Measurements from ENCODE around the gene AKR7A2.
"Not testable (repeated sequence)": the region's sequence is repeated elsewhere in the genome, so short reads cannot be mapped to it uniquely, and the experiment has no call there.

The AKR7A2 gene

DNA sequence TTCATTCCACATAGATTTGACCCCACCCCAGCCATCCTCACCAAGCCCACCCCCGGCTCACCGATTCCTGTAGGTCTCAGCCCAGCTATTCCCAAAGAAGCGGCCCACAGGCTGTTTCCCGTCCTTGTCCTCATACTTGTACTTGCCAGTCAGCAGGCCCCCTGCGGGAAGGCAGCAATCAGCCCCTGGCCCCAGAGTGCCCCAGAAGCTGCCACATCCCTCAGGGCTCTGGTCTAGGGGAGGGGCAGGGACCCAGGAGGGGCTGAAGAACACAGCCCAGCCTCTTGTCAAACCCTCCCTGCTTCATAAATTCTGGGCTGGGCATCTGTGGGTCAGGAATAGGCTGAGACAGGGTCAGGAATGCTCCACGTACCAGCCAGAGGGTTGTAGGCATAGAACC, 5.0 kb downstream of the AKR7A2 start:
- DNase-seq (ENCODE audit: low spot score), result no peak

DNA sequence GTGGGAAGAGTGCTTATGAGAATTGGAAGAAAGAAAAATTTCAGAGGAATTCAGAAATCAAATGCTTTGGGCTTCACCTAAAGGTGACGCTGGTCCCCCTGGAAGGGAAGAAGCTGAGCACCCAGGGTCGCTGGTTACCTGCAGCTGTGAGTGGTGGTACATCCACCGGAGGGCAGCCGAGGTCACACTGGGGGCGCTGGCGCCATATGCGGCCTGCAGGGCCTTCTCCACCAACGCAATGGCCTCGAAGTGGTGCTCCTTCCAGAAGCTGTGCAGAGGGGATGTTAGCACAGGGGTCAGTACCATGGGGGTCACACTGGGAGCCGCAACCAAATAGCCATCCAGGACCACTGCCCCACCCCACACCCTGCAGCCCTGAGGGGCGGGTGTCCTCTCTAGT, 6.1 kb downstream of the AKR7A2 start:
- DNase-seq (ENCODE audit: low spot score), result no peak

GRCh38 chr1:19304081-19304480, 7.9 kb downstream of the AKR7A2 start:
- not testable (repeated sequence) for DNase-seq (ENCODE audit: low spot score)

GRCh38 chr1:19300211-19300610, 11.7 kb downstream of the AKR7A2 start:
- no peak for DNase-seq (ENCODE audit: low spot score)

DNA sequence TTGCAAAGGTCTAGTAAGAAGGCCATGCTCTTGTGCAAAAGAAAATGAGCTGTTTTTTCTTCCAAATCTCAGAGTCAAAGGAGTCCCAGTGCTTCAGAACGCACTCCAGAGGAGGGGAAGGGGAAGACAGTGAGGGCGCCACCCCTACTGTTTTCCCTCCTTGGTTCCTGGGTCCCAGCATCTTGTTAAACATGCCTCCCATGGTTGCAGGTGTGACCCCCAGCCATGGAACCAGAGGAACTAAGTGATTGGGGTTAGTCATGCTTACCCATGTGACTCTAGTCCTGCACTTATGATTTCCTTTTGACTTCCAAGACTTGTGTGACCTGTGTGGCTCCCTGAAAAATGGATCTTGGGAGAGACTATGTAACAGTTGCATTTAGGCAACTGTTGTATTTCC, 17.3 kb downstream of the AKR7A2 start:
- DNase-seq (ENCODE audit: low spot score), result no peak

DNA sequence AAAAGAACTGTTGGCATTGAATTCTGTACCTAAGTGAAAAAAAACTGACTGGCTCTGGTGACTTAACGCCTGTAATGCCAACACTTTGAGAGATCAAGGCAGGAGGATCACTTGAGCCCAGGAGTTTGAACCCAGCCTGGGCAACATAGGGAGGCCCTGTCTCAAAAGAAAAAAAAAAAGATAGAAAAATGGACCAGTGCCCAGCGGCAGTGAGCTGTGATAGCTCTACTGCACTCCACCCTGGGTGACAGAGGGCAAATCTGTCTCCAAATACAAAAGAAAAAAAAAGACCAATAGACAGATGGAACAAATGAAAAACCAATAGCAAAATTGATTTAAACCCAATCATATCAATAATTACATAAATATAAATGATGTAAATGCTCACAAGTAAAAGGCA, 22.7 kb downstream of the AKR7A2 start:
- no peak for DNase-seq (ENCODE audit: low spot score)

GRCh38 chr1:19288324-19289241, 23.4 kb downstream of the AKR7A2 start, which contains the start of gene AKR7A3:
Gene AKR7A3, minus strand, starts transcription at chr1:19288770. Its CDS starts 61 bp downstream, at chr1:19288709.
- DNase-seq (ENCODE audit: low spot score), result peak; percentile 29

GRCh38 chr1:19287436-19288185, 24.3 kb downstream of the AKR7A2 start:
- no peak for DNase-seq (ENCODE audit: low spot score)

- DNase-seq (ENCODE audit: low spot score), result not testable (repeated sequence)
These were observed 26.1 kb downstream of the AKR7A2 start for GRCh38 chr1:19285807-19286206.

GRCh38 chr1:19285366-19285765, 26.6 kb downstream of the AKR7A2 start:
- DNase-seq (ENCODE audit: low spot score), result not testable (repeated sequence)

DNA sequence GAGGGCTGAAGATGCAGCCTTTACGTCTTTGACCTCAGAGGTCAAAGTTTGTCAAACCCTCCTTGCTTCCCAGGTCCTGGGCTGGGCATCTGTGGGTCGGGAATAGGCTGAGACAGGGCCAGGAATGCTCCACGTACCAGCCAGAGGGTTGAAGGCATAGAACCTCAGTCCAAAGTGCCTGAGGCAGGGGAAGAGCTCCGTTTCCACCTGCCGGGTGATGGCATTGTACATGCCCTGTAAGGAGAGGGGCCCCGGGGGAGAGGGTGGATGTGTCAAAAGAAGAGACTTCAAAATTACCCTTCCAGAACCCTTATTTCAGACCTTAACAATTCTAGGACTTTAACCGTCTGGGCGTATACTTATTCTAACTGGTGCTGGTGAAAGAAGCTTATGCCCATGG, 27.1 kb downstream of the AKR7A2 start:
- DNase-seq (ENCODE audit: low spot score), result no peak

GRCh38 chr1:19283891-19284290, 28.1 kb downstream of the AKR7A2 start:
- no peak for DNase-seq (ENCODE audit: low spot score)

DNA sequence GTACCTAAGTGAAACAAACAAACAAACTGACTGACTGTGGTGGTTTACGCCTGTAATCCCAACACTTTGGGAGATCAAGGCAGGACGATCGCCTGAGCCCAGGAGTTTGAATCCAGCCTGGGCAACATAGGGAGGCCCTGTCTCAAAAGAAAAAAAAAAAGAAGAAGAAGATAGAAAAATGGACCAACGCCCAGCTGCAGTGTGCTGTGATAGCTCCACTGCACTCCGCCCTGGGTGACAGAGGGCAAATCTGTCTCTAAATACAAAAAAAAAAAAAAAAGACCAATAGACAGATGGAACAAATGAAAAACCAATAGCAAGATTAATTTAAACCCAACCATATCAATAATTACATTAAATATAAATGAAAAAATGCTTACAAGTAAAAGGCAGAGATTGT, 37.3 kb downstream of the AKR7A2 start:
- no peak for DNase-seq (ENCODE audit: low spot score)

DNA sequence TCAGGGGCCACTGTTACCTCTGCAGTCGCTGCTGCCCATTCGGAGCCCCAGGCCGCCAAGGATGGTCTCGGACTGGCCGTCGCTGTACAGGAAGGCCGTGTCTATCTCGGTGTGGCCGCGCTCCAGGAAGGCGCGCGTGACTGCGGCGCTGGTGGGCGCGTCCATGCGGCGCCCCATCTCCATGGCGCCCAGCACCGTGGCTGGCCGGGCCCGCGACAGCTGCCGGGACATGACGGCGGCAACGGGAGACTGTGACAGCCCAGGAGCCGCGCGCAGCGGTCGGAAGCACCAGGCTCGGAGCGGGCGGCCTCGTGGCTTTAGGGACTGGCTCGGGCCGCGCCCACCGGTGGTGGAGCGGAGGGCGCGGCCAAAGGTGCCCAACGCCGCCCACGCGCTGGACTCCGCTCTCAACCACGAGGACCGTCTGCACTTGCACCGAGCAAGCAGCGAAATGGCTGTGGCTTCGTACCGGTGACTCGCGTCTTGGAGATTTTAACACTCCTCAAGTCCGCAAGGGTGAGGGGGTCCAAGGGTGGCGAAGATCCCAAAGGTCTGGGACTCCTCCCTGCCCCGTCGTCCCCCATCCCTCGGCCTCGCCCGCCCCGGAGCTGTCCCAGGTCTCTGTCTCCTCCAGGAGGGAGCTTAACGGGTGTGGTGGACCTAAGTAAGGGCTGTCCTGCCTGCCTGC, 38.0 kb downstream of the AKR7A2 start:
- DNase-seq (ENCODE audit: low spot score), result not testable (repeated sequence)

DNA sequence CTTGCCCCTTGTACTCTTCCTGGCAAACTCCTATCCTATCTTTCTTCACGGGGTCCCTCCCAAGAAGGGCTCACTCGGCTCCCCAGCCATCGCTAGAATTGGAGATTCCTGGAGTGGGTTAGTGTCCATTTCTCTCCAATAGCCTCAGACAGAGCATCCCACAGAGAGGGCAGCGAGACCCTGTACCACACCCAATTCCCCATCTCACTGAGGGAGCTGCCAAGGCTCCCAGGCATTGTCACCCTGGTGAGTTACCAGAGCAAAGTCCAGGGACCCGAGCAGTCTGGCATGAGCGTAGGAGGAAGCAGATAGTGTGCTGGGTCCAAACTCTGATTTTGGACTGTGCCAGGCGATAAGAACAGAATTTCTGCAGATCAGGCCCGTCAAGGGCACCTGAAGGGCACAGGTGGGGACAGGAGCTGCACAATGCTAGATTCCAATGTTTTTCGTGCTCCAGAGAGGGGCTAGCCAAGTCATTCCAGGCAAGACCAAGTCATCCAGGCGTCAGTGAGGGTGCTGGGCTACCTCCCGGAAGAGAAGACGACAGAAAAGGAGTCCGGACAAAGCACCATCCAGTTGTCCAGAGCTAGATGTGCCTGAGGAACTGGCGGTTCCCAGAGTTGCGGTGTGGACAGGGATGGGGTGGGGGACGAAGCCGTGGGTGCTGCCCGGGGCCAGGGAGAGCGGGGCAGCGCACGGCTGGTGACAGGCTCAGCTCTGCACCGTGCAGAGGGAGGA, 38.7 kb downstream of the AKR7A2 start:
- DNase-seq (ENCODE audit: low spot score), result no peak

- no peak for DNase-seq (ENCODE audit: low spot score)
These were observed 39.9 kb downstream of the AKR7A2 start for GRCh38 chr1:19272064-19272463.

DNA sequence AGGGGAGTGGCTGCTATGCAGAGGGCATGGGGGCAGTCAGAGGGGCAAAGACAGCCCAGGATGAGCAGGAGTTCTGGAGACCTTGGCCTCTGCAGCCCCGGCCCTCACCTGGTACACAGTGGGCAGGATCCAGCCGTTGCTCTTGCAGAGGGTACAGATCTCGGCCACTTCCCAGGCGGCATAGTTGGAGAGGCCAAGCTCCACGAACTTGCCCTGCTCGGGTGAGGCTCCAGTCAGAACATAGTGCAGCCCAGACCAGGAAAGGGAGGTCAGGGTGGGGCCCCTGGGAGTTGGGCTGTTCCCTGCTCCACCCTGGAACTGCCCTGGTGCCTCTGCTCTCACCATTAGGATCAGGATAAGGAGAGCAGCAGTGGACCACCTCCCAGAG, 41.6 kb downstream of the AKR7A2 start:
- DNase-seq (ENCODE audit: low spot score), result not testable (repeated sequence)

DNA sequence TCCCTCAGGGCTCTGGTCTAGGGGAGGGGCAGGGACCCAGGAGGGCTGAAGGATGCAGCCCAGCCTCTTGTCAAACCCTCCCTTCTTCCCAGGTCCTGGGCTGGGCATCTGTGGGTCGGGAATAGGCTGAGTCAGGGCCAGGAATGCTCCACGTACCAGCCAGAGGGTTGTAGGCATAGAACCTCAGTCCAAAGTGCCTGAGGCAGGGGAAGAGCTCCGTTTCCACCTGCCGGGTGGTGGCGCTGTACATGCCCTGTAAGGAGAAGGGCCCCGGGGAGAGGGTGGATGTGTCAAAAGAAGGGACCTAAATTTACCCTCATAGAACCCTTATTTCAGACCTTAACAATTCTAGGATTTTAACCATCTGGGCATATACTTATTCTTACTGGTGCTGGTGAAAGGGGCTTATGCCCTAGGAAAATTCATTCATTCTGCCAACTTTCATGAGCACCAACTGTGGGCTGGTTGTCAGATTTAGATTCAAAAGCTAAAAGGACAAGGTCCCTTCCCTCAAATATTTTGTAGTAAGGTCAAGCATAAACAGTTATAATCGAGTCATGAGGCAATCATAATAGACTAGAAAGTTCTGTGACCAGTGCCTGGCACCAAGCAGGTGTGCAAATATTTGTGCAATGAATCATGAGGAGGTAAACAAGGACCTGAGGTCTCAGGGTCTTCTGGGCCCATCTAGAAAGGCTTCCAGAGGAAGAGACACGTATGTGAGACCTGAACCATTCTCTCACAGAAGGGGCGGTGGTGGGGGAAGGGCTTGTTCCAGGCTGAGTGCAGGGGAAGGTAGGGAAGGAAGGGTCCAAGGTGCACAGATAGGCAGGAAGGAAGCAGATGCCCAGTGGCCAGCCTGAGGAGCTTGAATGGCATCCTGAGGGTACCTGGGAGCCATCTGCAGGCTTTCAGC, 42.3 kb downstream of the AKR7A2 start:
- not testable (repeated sequence) for DNase-seq (ENCODE audit: low spot score)

DNA sequence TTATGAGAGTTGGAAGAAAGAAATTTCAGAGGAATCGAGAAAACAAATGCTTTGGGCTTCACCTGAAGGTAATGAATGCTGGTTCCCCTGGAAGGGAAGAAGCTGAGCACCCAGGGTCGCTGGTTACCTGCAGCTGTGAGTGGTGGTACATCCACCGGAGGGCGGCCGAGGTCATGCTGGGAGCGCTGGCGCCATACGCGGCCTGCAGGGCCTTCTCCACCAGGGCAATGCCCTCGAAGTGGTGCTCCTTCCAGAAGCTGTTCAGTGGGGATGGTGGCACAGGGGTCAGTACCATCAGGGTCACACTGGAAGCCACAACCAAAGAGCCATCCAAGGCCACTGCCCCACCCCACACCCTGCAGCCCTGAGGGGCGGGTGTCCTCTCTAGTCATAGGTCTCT, 43.5 kb downstream of the AKR7A2 start:
- DNase-seq (ENCODE audit: low spot score), result no peak

DNA sequence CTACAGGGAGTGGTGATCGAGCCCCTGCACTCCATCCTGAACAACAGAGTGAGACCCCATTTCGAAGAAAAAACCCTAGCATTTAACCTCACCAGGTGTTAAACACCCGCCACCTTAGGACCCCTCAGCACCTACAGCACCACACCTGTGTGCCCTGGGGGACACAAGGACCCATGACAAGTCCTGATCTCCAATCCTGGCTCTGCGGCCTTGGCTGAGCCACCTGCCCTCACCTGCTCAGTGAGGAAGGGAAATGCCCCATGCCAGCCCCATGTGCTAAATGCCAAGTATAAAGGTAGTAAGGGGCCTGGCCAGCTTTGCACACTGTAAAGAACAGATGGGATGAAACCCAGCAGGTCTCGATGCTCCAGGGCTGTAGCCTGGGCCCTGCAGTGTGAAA, 49.2 kb downstream of the AKR7A2 start:
- DNase-seq (ENCODE audit: low spot score), result no peak

DNA sequence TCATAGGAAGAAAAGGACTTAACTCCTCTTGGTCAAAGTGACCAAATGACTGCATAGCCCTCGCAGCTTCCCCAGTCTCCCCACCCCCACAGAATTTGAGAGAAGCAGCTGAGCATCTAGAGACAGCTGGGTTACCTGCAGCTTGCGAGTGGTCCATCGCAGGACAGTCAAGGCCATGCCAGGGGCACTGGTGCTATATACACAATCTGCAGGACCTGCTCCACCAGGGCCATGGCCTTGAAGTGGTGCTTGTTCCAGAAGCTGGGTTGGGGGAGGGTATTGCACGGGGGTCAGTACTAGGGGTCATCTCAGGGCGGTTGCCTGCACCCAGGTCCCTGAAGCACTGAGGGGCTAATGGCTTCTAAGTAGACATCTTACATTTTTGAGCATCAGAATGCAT, 49.9 kb downstream of the AKR7A2 start:
- no peak for DNase-seq (ENCODE audit: low spot score)
